ENCODE measurements around the gene GNAL. TPM values are rescaled to one million over a fixed set of nuclear protein-coding genes. Genes with fewer than 3 reads are reported as not detected.

GNAL gene
- total RNA-seq, 1 donor from 2014 or later, result 9.7 TPM

DNA sequence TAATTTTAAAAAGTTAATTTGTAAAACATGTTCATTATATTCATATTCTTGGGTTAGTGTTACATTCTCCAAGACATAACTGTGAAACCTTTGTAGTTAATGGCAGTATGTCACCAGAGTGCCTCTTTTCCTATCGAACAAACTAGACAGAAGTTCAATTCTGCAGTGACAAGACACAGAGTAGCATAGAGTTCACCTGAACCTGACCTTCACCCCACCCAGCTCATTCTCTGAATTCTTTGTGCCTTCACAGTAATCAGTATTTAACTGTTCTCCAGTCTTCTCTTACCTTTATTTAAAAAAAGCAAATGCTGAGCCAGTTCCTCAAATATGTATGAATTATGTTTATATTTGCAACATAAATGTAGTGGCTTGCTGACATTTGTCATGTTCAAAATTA is 109.2 kb downstream of the GNAL start:
- Mint-ChIP-seq H3K4me3 (ENCODE audit: unreplicated experiment) (no peak overlapping the region), H3K4me1 (ENCODE audit: unreplicated experiment) (no peaks in the 10 kb centered on the region), H3K27me3 (ENCODE audit: unreplicated experiment) (no peaks in the 10 kb centered on the region), H3K9me3 (ENCODE audit: unreplicated experiment) (no peaks in the 10 kb centered on the region), H3K36me3 (ENCODE audit: low read depth, unreplicated experiment) (no peaks in the 10 kb centered on the region), H3K27ac (ENCODE audit: unreplicated experiment) (no peak overlapping the region)
- TF ChIP-seq CTCF (IDR thresholded peaks at IDR 0.05; ENCODE audit: unreplicated experiment), result no peak
- DNase-seq (ENCODE audit: low spot score), result no peak

DNA sequence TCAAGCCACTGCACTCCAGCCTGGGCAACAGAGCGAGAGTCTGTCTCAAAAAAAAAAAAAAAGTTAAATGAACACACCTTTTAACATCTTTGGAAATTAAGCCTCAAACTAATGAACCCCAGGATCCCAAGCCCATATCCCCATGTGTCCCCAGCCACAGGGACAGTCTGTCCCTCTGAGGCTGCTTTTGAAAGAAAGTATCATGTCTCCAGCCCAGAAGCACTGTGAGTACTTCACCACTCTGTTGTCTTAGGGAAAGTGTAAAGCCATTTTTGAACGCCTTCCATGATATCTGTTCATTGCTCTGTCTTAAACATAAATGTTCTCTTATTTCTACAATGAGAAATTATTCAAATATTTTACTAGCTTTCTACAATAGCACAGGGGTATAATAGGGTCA is 110.0 kb downstream of the GNAL start:
- no peaks in the 10 kb centered on the region for H3K36me3 Mint-ChIP-seq (ENCODE audit: low read depth, unreplicated experiment)
- TF ChIP-seq CTCF (IDR thresholded peaks at IDR 0.05; ENCODE audit: unreplicated experiment), result no peak
- no peak overlapping the region for H3K4me3 Mint-ChIP-seq (ENCODE audit: unreplicated experiment)
- H3K9me3 Mint-ChIP-seq (ENCODE audit: unreplicated experiment), result no peaks in the 10 kb centered on the region
- no peak for DNase-seq (ENCODE audit: low spot score)
- H3K27me3 Mint-ChIP-seq (ENCODE audit: unreplicated experiment), result no peaks in the 10 kb centered on the region
- H3K4me1 Mint-ChIP-seq (ENCODE audit: unreplicated experiment), result no peaks in the 10 kb centered on the region
- H3K27ac Mint-ChIP-seq (ENCODE audit: unreplicated experiment), result no peak overlapping the region

GRCh38 chr18:11800566-11801334 is 111.7 kb downstream of the GNAL start:
- no peak for TF ChIP-seq CTCF (IDR thresholded peaks at IDR 0.05; ENCODE audit: unreplicated experiment)

GRCh38 chr18:11801573-11801972 is 112.5 kb downstream of the GNAL start:
- DNase-seq (ENCODE audit: low spot score), result no peak
- Mint-ChIP-seq H3K4me1 (ENCODE audit: unreplicated experiment) (no peaks in the 10 kb centered on the region), H3K27me3 (ENCODE audit: unreplicated experiment) (no peaks in the 10 kb centered on the region), H3K36me3 (ENCODE audit: low read depth, unreplicated experiment) (no peaks in the 10 kb centered on the region), H3K9me3 (ENCODE audit: unreplicated experiment) (no peaks in the 10 kb centered on the region), H3K4me3 (ENCODE audit: unreplicated experiment) (no peak overlapping the region), H3K27ac (ENCODE audit: unreplicated experiment) (no peak overlapping the region)
- no peak for TF ChIP-seq CTCF (IDR thresholded peaks at IDR 0.05; ENCODE audit: unreplicated experiment)

More at GRCh38 chr18:11800566-11801334, 111.7 kb downstream of the GNAL start:
- Mint-ChIP-seq H3K27ac (ENCODE audit: unreplicated experiment) (no peak overlapping the region), H3K4me1 (ENCODE audit: unreplicated experiment) (no peaks in the 10 kb centered on the region), H3K4me3 (ENCODE audit: unreplicated experiment) (no peak overlapping the region), H3K36me3 (ENCODE audit: low read depth, unreplicated experiment) (no peaks in the 10 kb centered on the region), H3K9me3 (ENCODE audit: unreplicated experiment) (no peaks in the 10 kb centered on the region), H3K27me3 (ENCODE audit: unreplicated experiment) (no peaks in the 10 kb centered on the region)
- DNase-seq (ENCODE audit: low spot score), result no peak

- no peaks in the 10 kb centered on the region for H3K4me1 Mint-ChIP-seq (ENCODE audit: unreplicated experiment)
- H3K36me3 Mint-ChIP-seq (ENCODE audit: low read depth, unreplicated experiment), result no peaks in the 10 kb centered on the region
- no peak overlapping the region for H3K4me3 Mint-ChIP-seq (ENCODE audit: unreplicated experiment)
- TF ChIP-seq CTCF (IDR thresholded peaks at IDR 0.05; ENCODE audit: unreplicated experiment), result no peak
- H3K9me3 Mint-ChIP-seq (ENCODE audit: unreplicated experiment), result no peaks in the 10 kb centered on the region
- DNase-seq (ENCODE audit: low spot score), result no peak
- no peak overlapping the region for H3K27ac Mint-ChIP-seq (ENCODE audit: unreplicated experiment)
- no peaks in the 10 kb centered on the region for H3K27me3 Mint-ChIP-seq (ENCODE audit: unreplicated experiment)
These were observed 113.1 kb downstream of the GNAL start for GRCh38 chr18:11802158-11802557.

Data from endothelial cell (in vitro differentiated cells).